ENCODE data around the gene SSBP3. TPM values are rescaled to one million over a fixed set of nuclear protein-coding genes. Genes with fewer than 3 reads are reported as not detected.
A peak's percentile ranks its signal among the peaks of the same experiment; 100 is the strongest.

Gene SSBP3
- total RNA-seq, 4 donors from 2014 or later, result 32.0 to 70.2 (median 60.3) TPM

- Histone ChIP-seq H3K27me3 (no peaks in the 10 kb centered on the region), H3K27ac (peak overlapping the region; percentile 82 to 98 (median 94)), H3K4me1 (peaks cover 10 to 88% (median 58%) of the 10 kb centered on the region in 4 donors), H3K4me3 (no peak overlapping the region), H3K9me3 (no peaks in the 10 kb centered on the region), H3K36me3 (peaks cover 0 to 8% (median 0%) of the 10 kb centered on the region in 3 donors)
- no peak for DNase-seq (ENCODE audit: low spot score in 2 of 2)
- WGBS, 2 donors, result 94 to 99% methylated on average over 8 of the region's 8 CpGs
- no peak for TF ChIP-seq POLR2A (IDR thresholded peaks at IDR 0.05)
- TF ChIP-seq, protein P1, sequence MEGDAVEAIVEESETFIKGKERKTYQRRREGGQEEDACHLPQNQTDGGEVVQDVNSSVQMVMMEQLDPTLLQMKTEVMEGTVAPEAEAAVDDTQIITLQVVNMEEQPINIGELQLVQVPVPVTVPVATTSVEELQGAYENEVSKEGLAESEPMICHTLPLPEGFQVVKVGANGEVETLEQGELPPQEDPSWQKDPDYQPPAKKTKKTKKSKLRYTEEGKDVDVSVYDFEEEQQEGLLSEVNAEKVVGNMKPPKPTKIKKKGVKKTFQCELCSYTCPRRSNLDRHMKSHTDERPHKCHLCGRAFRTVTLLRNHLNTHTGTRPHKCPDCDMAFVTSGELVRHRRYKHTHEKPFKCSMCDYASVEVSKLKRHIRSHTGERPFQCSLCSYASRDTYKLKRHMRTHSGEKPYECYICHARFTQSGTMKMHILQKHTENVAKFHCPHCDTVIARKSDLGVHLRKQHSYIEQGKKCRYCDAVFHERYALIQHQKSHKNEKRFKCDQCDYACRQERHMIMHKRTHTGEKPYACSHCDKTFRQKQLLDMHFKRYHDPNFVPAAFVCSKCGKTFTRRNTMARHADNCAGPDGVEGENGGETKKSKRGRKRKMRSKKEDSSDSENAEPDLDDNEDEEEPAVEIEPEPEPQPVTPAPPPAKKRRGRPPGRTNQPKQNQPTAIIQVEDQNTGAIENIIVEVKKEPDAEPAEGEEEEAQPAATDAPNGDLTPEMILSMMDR (IDR thresholded peaks at IDR 0.05), result no peak
- no peak for TF ChIP-seq EP300 (IDR thresholded peaks at IDR 0.05)
These were observed 126.7 kb downstream of the SSBP3 start for GRCh38 chr1:54279457-54279856.

GRCh38 chr1:54278941-54279422, 127.2 kb downstream of the SSBP3 start:
- DNase-seq (ENCODE audit: low spot score in 2 of 2), result no peak
- WGBS, 2 donors, result 76 to 78% methylated on average over 9 of the region's 9 CpGs
- Histone ChIP-seq H3K4me3 (no peak overlapping the region), H3K27ac (peak overlapping the region; percentile 82 to 98 (median 94)), H3K36me3 (peaks cover 0 to 8% (median 0%) of the 10 kb centered on the region in 3 donors), H3K9me3 (no peaks in the 10 kb centered on the region), H3K27me3 (no peaks in the 10 kb centered on the region), H3K4me1 (peaks cover 15 to 92% (median 62%) of the 10 kb centered on the region in 4 donors)
- TF ChIP-seq POLR2A (IDR thresholded peaks at IDR 0.05), result peak in 1 of 2 donors; percentile 15
- TF ChIP-seq EP300 (IDR thresholded peaks at IDR 0.05), result peak; percentile 42 to 44
- TF ChIP-seq, protein P1 (IDR thresholded peaks at IDR 0.05), result no peak

DNA sequence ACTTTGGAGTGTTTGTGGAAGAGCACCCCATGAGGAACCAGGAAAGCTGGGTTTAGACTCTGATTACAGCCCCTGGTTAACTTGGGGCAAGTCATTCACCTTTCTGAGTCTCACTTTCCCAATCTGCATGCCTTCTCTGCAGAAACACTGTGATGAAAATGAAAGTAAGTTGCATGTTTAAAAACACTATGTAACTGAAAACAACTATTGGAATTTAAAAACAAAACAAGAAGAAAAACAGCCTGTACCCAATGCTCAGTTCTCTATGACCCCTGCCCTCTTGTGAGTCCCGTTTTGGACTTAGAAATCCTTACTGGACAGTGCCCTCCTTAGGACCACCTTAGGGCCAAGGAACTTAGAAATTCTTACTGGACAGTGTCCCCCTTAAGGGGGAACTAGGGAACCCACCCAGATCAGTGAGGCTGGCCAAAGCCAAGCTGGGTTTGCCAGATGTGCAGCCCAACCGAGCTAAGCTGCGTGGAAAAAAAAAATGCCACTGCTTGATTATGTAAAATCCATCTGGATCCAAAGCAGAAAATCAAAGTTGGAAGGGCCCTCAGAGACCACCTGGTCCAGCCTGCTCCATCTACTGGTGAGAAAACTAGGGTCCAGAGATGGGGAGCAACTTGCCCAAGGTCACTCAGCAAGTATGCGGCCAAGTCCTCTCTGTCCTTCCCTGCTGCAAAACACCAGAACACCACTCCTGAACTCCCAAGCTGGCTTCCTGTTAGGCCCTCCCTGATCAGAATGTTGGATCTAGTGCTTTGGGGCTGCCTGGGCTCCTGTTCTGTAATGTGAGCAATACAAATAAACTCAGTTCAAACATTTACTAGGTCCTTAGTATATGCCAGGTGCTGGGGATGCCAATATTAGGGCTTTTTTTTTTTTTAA, 128.5 kb downstream of the SSBP3 start:
- DNase-seq (ENCODE audit: low spot score in 2 of 2), result peak in 1 of 2 donors; percentile 44
- WGBS, 2 donors, result 21 to 45% methylated on average over 4 of the region's 4 CpGs
- TF ChIP-seq, protein P1 (IDR thresholded peaks at IDR 0.05), result no peak
- TF ChIP-seq EP300 (IDR thresholded peaks at IDR 0.05), result peak; percentile 80 to 84
- peak in 1 of 2 donors; percentile 38 for TF ChIP-seq POLR2A (IDR thresholded peaks at IDR 0.05)
- Histone ChIP-seq H3K4me3 (no peak overlapping the region), H3K4me1 (peaks cover 16 to 96% (median 72%) of the 10 kb centered on the region in 4 donors), H3K27me3 (no peaks in the 10 kb centered on the region), H3K27ac (peak overlapping the region; percentile 82 to 98 (median 94)), H3K9me3 (no peaks in the 10 kb centered on the region), H3K36me3 (peaks cover 0 to 8% (median 0%) of the 10 kb centered on the region in 3 donors)

DNA sequence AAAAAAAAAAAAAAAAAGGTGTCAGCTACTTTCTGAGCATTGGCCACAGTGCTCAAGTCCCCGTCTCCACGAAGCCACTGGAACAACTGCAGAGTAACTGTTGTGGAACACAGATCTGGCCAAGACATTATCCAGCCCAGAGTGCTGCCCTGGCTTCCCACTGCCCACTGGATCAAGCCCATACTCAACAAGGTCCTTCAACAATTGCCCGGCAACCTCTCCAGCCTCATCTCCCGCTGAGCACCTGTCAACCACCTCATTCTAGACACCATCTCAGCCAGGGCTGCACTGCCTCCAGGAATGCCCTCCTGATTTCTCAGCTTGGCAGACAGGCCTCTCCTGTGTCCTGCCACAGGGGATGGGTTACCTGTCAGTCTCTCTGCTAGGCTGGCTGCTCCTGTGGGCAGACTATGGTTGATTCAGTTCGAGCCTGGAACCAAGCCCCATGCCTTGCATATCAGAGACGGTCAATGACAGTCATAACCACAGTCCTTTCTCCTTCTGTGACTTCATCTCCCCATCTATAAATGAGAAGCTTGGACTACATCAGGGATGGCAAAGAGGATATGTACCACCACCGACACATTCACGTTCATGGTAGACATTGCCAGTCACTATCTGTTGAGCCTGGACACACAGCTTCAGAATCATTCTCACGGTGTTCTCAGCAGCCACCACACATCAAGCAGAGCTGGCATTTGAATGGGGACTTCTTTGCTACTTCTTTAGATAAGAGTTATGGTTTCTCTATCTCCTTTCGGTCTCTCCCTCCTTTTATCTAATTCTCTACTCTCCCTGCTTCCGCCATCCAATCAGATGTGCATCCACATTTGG, 129.4 kb downstream of the SSBP3 start:
- Histone ChIP-seq H3K36me3 (peaks cover 0 to 8% (median 0%) of the 10 kb centered on the region in 3 donors), H3K4me3 (no peak overlapping the region), H3K4me1 (peaks cover 19 to 96% (median 77%) of the 10 kb centered on the region in 4 donors), H3K27ac (peak overlapping the region; percentile 82 to 98 (median 94)), H3K27me3 (no peaks in the 10 kb centered on the region), H3K9me3 (no peaks in the 10 kb centered on the region)
- no peak for DNase-seq (ENCODE audit: low spot score in 2 of 2)
- 84 to 89% methylated on average over 11 of the region's 11 CpGs for WGBS, 2 donors
- TF ChIP-seq POLR2A (IDR thresholded peaks at IDR 0.05), result no peak
- no peak for TF ChIP-seq EP300 (IDR thresholded peaks at IDR 0.05)
- TF ChIP-seq, protein P1 (IDR thresholded peaks at IDR 0.05), result no peak

Data from tibial nerve (tissue), 4 donors.